ENCODE results near the gene NKAPL. TPM values are rescaled to one million over a fixed set of nuclear protein-coding genes. Genes with fewer than 3 reads are reported as not detected.

NKAPL gene
- total RNA-seq, 1 experiment from 2014 or later = not detected

DNA sequence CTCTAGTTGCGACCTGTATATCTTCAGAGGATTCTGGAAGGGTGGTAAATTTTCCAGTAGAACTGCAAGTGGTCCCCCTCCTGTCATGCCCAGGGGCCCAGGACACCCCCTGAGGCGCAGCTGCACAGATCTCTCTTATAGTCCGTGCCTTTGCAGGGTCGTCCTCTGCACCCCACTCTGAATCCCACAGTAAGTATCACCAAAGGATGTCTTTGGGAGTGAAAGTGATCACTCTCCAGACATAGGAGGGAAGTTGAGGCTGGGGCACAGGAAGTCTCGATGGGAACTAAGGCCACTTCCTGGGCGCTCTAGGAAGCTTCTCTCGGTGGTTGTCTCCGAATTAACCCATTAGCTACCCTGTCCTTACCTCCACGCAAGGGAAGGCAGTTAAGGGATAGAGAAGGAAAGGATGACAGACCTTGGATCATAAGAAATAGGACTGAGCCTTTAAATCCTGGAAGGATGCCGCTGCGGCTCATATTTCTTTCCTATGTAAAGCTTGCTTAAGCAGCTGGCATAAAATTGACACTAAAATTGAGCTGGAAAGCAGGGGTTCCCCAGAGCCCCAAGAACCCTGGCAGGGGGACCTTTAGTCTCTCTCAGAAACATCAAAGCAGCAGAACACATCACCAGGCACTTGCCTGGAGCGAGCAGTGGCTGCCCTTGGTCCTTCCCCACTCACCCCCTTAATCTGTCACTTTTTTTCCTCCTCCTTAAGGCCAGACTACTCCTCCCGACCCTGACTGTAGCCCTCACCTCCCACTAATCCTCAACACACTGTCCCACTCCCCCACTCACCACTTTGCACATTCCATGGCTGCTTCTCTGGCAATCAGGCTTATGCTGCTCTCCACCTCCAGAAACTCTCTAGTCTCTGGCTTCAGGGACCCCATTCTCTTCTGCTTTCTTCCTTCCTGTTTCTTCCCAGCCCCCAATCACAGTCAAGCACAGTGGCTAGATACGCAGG, 6.8 kb upstream of the NKAPL start, which contains the start of gene ZKSCAN4 (continued):
- TF ChIP-seq REST (IDR thresholded peaks at IDR 0.05; ENCODE audit: low read depth) = no peak
- peak; percentile 17; the same call in 1 of the 2 replicates for TF ChIP-seq RAD21 (IDR thresholded peaks at IDR 0.05; ENCODE audit: low read depth)
- no peak for TF ChIP-seq ZFX (IDR thresholded peaks at IDR 0.05)
- TF ChIP-seq EGR1 (IDR thresholded peaks at IDR 0.05; ENCODE audit: low read depth) = no peak
- TF ChIP-seq SRF (IDR thresholded peaks at IDR 0.05; ENCODE audit: low read depth) = peak; percentile 58; the same call in 1 of the 2 replicates
- TF ChIP-seq POLR2AphosphoS5 (IDR thresholded peaks at IDR 0.05; ENCODE audit: low read depth, low read length) = peak; percentile 73
- no peak for TF ChIP-seq TCF7L2 (IDR thresholded peaks at IDR 0.05; ENCODE audit: borderline replicate concordance, extremely low read depth, insufficient read depth, insufficient read length)
- TF ChIP-seq EZH2phosphoT487 (IDR thresholded peaks at IDR 0.05; ENCODE audit: borderline replicate concordance) = no peak
- peak; percentile 70 for TF ChIP-seq YY1 (IDR thresholded peaks at IDR 0.05; ENCODE audit: extremely low read depth, insufficient replicate concordance, low read depth, low read length)
- no peak for TF ChIP-seq CEBPB (IDR thresholded peaks at IDR 0.05; ENCODE audit: low read depth)
- TF ChIP-seq, protein P1, sequence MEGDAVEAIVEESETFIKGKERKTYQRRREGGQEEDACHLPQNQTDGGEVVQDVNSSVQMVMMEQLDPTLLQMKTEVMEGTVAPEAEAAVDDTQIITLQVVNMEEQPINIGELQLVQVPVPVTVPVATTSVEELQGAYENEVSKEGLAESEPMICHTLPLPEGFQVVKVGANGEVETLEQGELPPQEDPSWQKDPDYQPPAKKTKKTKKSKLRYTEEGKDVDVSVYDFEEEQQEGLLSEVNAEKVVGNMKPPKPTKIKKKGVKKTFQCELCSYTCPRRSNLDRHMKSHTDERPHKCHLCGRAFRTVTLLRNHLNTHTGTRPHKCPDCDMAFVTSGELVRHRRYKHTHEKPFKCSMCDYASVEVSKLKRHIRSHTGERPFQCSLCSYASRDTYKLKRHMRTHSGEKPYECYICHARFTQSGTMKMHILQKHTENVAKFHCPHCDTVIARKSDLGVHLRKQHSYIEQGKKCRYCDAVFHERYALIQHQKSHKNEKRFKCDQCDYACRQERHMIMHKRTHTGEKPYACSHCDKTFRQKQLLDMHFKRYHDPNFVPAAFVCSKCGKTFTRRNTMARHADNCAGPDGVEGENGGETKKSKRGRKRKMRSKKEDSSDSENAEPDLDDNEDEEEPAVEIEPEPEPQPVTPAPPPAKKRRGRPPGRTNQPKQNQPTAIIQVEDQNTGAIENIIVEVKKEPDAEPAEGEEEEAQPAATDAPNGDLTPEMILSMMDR (IDR thresholded peaks at IDR 0.05 in 2 of 3, conservative IDR thresholded peaks at IDR 0.05 in 1 of 3; ENCODE audit: borderline replicate concordance in 1 of 3, insufficient read depth in 1 of 3, low read depth in 2 of 3, low read length in 2 of 3) = no peak
- TF ChIP-seq FOSL1 (IDR thresholded peaks at IDR 0.05; ENCODE audit: low read depth) = no peak
- peak; percentile 17 for TF ChIP-seq POLR2A (IDR thresholded peaks at IDR 0.05; ENCODE audit: borderline replicate concordance, extremely low read depth, insufficient read depth, insufficient read length)
- peak; percentile 76 for TF ChIP-seq CBX3 (IDR thresholded peaks at IDR 0.05; ENCODE audit: low read depth)

Measured in HCT116 (cell line).